Testis (tissue), 3 donors: Measurements from ENCODE around the gene TMEM135. TPM values are rescaled to one million over a fixed set of nuclear protein-coding genes. Genes with fewer than 3 reads are reported as not detected.

Source experiments
- DNase-seq: peaks from one replicate; pipeline ENCODE4 v3.0.0-alpha.2; 2019
- H3K27ac ChIP-seq, 2 donors: fragments of 200-600 bp; sonication (generic); one replicate each; pipeline ENCODE4 v1.5.1; 2019
- H3K27me3 ChIP-seq: fragments of 200-600 bp; sonication (generic); one replicate; pipeline ENCODE4 v1.5.1; 2019
- H3K36me3 ChIP-seq: fragments of 200-600 bp; sonication (generic); one replicate; pipeline ENCODE4 v1.5.1; 2017; ENCODE audit warnings: low read depth; ENCODE audit errors: missing control alignments
- H3K4me1 ChIP-seq: fragments of 200-600 bp; sonication (generic); one replicate; pipeline ENCODE4 v1.5.1; 2019
- H3K4me3 ChIP-seq, 2 donors: fragments of 200-600 bp; sonication (generic); one replicate each; pipeline ENCODE4 v1.5.1; 2017 to 2019
- H3K9me3 ChIP-seq: fragments of 200-600 bp; sonication (generic); one replicate; pipeline ENCODE4 v1.5.1; 2017
- CTCF ChIP-seq, 3 experiments: fragments of 450-650 bp in 2 of 3; fragments of 200-600 bp in 1 of 3; sonication (generic) in 1 of 3; IDR thresholded peaks; one replicate each; pipeline ENCODE4 v1.5.1; 2016 to 2019; ENCODE audit warnings: antibody characterized with exemption in 3 of 3, mild to moderate bottlenecking in 2 of 3, moderate library complexity in 1 of 3
- POLR2A ChIP-seq: fragments of 450-650 bp; IDR thresholded peaks from one replicate; pipeline ENCODE4 v1.6.1; 2017; ENCODE audit warnings: antibody characterized with exemption, mild to moderate bottlenecking, moderate library complexity
- WGBS, 2 donors: methylation state at CpG; one replicate each; pipeline ENCODE4 v1.1.5; 2018; 5-methylcytosine and 5-hydroxymethylcytosine counted together
- intact Hi-C: fragments of 100-400 bp; cut with DNase I; formaldehyde crosslinking; loops from one replicate; pipeline ENCODE4 v1.15.1; 2023; ENCODE audit warnings: low total_unique reads
- polyA plus RNA-seq: library from polyadenylated mRNA; stranded (reverse); fragments of 350-450 nt; fragmentation: Illumina TruSeq; extraction: RNeasy Lipid Tissue Mini Kit (QIAGEN cat#74804); gene quantifications from one replicate; pipeline ENCODE4 v1.2.3, GENCODE V29; 2014; ENCODE audit warnings: low read depth, low replicate concordance; ENCODE audit not compliant: insufficient read depth
- total RNA-seq, 2 donors: library from RNA; depleted of rRNA; stranded (reverse); fragments of >200 nt; gene quantifications; one replicate each; pipeline ENCODE4 v1.2.3, GENCODE V29; 2016

Gene TMEM135
- total and polyA plus RNA-seq, 3 donors from 2014 or later, result 21.3 to 59.0 (median 42.1) TPM

DNA sequence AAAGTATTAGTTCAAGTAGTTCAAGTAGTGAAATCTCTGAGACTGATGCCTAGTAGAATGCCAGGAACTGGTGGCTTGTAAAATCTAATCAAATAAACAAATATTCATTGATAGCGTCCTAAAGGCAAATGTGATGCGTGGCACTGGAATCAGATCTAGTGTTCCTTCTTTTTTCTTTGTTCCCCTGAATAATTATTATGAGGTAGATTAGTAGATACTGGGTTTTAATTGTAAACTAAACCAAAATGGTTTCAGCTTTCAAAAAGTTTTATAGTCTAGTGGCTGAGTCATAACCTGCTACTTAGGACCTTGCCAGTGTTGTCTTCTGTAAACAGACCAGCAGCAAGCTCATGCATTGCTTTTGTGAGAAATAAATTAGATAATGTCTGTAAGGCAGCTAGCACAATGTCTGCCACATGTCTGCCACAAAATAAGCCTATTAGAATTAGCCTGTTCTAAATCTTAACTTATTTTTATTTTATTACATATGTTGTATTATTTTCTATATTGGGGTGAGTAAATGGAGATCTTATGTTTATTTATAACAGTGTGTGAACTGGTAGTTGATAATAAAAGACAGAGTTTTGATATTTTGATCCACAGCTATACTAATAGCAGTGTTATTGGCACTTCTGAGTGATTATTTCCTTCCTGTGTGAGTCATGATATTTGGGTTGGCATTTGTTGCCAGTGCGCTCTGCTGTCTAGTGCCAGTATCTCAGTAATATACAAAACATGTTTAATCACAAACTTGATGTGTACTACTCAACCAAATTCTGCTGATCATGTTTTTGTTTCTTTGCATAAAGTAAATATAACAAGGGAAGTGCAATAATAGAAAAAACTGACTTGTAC is 135.7 kb downstream of the TMEM135 start:
- WGBS, 2 donors, result 78 to 84% methylated on average over 3 of the region's 3 CpGs
- H3K27ac ChIP-seq, result no peak overlapping the region
- intact Hi-C loops, result no loop called here

DNA sequence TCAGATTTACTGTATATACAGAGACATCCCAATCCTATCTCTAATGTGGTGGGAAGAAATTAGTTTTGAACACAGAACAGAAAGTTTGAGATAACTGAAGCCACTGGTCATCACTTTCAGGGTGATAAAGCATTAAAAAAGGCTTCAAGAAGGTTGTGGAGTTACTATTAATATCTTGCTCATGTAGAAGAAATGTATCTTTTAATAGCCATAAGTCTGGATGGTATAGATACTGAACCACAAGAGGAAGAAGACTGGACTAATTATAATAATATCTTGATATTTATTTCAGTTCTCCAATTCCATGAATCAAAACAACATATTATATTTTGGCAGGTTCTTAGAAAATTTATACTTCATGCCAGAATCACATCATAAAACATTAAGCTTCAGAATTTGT is 137.1 kb downstream of the TMEM135 start:
- no peak for DNase-seq
- no peaks in the 10 kb centered on the region for H3K4me1 ChIP-seq
- H3K27ac ChIP-seq, result peak overlapping the region in 1 of 2 donors; percentile 2
- no peaks in the 10 kb centered on the region for H3K9me3 ChIP-seq
- intact Hi-C loops, result no loop called here
- H3K4me3 ChIP-seq, result no peak overlapping the region
- TF ChIP-seq CTCF (IDR thresholded peaks at IDR 0.05), result no peak
- no peak for TF ChIP-seq POLR2A
- H3K27me3 ChIP-seq, result no peaks in the 10 kb centered on the region
- no peaks in the 10 kb centered on the region for H3K36me3 ChIP-seq

More for the DNA sequence above, 135.7 kb downstream of the TMEM135 start:
- no peak for TF ChIP-seq POLR2A
- no peak for TF ChIP-seq CTCF (IDR thresholded peaks at IDR 0.05)
- H3K36me3 ChIP-seq, result no peaks in the 10 kb centered on the region
- H3K9me3 ChIP-seq, result no peaks in the 10 kb centered on the region
- H3K4me1 ChIP-seq, result no peaks in the 10 kb centered on the region
- no peak for DNase-seq
- no peaks in the 10 kb centered on the region for H3K27me3 ChIP-seq
- H3K4me3 ChIP-seq, result no peak overlapping the region

DNA sequence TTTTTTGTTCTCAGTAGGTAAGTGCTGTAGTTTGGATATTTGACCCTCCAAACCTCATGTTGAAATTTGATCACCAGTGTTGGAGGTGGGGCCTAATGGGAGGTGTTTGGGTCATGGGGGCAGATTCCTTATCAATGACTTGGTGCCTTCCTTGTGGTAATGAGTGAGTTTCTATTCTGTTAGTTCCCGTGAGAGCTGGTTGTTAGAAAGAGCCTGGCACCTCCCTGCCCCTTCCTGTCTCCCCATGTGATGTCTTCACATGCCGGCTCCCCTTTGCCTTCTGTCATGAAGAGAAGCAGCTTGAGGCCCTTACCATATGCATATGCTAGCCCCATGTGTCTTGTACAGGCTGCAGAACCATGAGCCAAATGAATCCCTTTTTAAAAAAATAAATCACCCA is 138.3 kb downstream of the TMEM135 start:
- 91 to 97% methylated on average over 2 of the region's 2 CpGs for WGBS, 2 donors
- intact Hi-C loops, result no loop called here

GRCh38 chr11:87179621-87180020 is 141.9 kb downstream of the TMEM135 start:
- Histone ChIP-seq H3K36me3 (no peaks in the 10 kb centered on the region), H3K27me3 (no peaks in the 10 kb centered on the region), H3K4me1 (no peaks in the 10 kb centered on the region), H3K27ac (no peak overlapping the region), H3K4me3 (no peak overlapping the region), H3K9me3 (no peaks in the 10 kb centered on the region)
- TF ChIP-seq POLR2A (no peak), CTCF (IDR thresholded peaks at IDR 0.05) (no peak)
- intact Hi-C loops, result no loop called here
- 50 to 67% methylated on average over 1 of the region's 1 CpG for WGBS, 2 donors
- no peak for DNase-seq

More for the DNA sequence above, 138.3 kb downstream of the TMEM135 start:
- DNase-seq, result no peak
- H3K4me3 ChIP-seq, result no peak overlapping the region
- no peak overlapping the region for H3K27ac ChIP-seq
- TF ChIP-seq POLR2A (no peak), CTCF (IDR thresholded peaks at IDR 0.05) (no peak)
- no peaks in the 10 kb centered on the region for H3K4me1 ChIP-seq
- no peaks in the 10 kb centered on the region for H3K36me3 ChIP-seq
- no peaks in the 10 kb centered on the region for H3K27me3 ChIP-seq
- no peaks in the 10 kb centered on the region for H3K9me3 ChIP-seq

DNA sequence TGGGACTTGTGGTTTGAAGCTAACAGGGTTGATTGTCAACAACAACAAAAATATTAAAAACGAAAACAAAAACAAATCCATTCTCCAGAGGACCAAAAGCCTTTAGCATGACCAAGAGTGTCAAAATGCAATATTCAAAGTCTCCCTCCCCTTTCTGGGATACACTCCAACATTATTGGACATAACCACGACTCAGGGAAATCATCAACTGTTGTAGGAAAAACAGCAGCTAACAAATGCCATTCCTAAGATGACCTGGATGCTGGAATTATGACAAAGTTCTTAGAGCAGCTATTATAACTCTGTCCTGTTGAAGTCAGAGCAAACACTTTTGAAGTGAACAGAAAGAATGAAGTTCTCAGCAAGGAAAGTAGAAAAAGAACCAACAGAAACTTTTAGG is 143.0 kb downstream of the TMEM135 start:
- DNase-seq, result no peak
- no peaks in the 10 kb centered on the region for H3K36me3 ChIP-seq
- no peaks in the 10 kb centered on the region for H3K4me1 ChIP-seq
- WGBS, 2 donors, result 54 to 55% methylated on average over 2 of the region's 2 CpGs
- H3K9me3 ChIP-seq, result no peaks in the 10 kb centered on the region
- no peak overlapping the region for H3K27ac ChIP-seq
- H3K27me3 ChIP-seq, result no peaks in the 10 kb centered on the region
- intact Hi-C loops, result no loop called here
- H3K4me3 ChIP-seq, result no peak overlapping the region
- TF ChIP-seq POLR2A (no peak), CTCF (IDR thresholded peaks at IDR 0.05) (no peak)
